Thoracic aorta (tissue), 2 donors: ENCODE measurements around the gene KIAA1217. TPM values are rescaled to one million over a fixed set of nuclear protein-coding genes. Genes with fewer than 3 reads are reported as not detected.
A peak's percentile ranks its signal among the peaks of the same experiment; 100 is the strongest.

Source experiments
- ATAC-seq: fragments of 150-250 bp; one replicate; pipeline ENCODE4 v1.8.0; 2017; ENCODE audit warnings: low read depth; ENCODE audit not compliant: insufficient number of reproducible peaks, low FRiP score
- DNase-seq: peaks from one replicate; pipeline ENCODE4 v3.0.0-alpha.2; 2020; ENCODE audit warnings: low spot score
- H3K27ac ChIP-seq, 2 donors: fragments of 200-600 bp; sonication (generic); 1 replicate in 1 of 2; 2 replicates in 1 of 2; pipeline ENCODE4 v1.5.1; 2016; ENCODE audit warnings: mild to moderate bottlenecking in 2 of 2, moderate library complexity in 2 of 2
- H3K27me3 ChIP-seq: fragments of 200-600 bp; sonication (generic); replicated peaks from 2 replicates; pipeline ENCODE4 v1.6.0; 2016; ENCODE audit warnings: mild to moderate bottlenecking; ENCODE audit not compliant: insufficient read depth
- H3K36me3 ChIP-seq: fragments of 200-600 bp; sonication (generic); one replicate; pipeline ENCODE4 v1.5.1; 2016
- H3K4me1 ChIP-seq, 2 donors: fragments of 200-600 bp; sonication (generic); 1 replicate in 1 of 2; 2 replicates in 1 of 2; pipeline versions ENCODE4 v1.5.1 to v1.6.0; 2016; ENCODE audit warnings: low read depth in 2 of 2, mild to moderate bottlenecking in 1 of 2; ENCODE audit not compliant: control insufficient read depth in 1 of 2
- H3K4me3 ChIP-seq: fragments of 200-600 bp; sonication (generic); 2 replicates; pipeline ENCODE4 v1.5.1; 2016; ENCODE audit warnings: mild to moderate bottlenecking
- H3K9me3 ChIP-seq: fragments of 200-600 bp; sonication (generic); 2 replicates; pipeline ENCODE4 v1.5.1; 2016
- total RNA-seq, 2 donors: library from RNA; depleted of rRNA; stranded (reverse); fragments of >200 nt; gene quantifications; one replicate each; pipeline versions ENCODE4 v1.1.0 to v1.2.3, GENCODE V29; 2016
- TF ChIP-seq, protein P1 (sequence below): fragments of 200-600 bp; sonication (generic); IDR thresholded peaks from one replicate; pipeline ENCODE4 v1.5.1; 2019; ENCODE audit warnings: antibody characterized with exemption

The KIAA1217 gene
- total RNA-seq, 2 donors from 2014 or later = 15.2 to 15.6 TPM

DNA sequence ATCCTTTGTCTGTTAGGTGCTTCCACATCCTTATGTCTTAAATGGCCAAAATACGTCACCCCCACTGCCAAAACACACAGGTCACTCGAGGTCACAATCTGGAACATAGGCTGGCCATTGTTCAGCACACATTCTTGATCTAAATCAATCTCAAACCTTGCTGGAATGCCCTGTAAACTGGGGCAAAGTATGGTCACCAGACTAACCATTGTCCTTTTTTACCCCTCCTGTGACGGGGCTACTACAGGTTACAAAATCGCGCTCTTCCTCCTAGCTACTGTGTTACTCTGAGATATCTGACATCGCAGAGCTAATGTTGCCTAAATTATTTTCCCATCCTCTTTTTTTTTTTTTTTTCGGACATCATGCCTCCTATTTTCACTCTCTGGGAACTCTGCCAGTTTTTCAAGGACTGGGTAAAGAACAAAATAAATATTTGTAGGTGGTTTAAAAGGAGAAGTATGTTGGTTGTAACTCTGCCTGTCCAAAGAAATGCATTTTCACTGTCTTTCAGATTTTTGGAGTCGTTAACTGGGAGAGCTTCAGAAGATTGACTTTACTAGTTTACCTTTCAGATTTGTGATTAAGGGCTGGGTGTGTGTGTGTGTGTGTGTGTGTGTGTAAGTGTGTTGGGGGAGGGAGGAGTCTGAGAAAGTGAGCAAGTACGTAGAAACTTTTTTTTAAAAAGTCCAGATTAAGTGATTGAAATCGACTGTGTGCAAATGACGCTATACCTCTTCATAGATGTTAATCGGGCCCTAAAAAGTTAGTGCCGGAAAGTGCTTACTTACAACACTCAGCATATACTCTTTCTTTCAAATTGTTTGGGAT is 942 bp upstream of the KIAA1217 start:
- ATAC-seq (peak; percentile 45), DNase-seq (no peak)
- Histone ChIP-seq H3K9me3 (no peaks in the 10 kb centered on the region), H3K4me3 (peak overlapping the region; percentile 72), H3K27ac (peak overlapping the region; percentile 60 to 71), H3K27me3 (no peaks in the 10 kb centered on the region), H3K4me1 (peaks cover 3 to 41% of the 10 kb centered on the region in 2 donors), H3K36me3 (no peaks in the 10 kb centered on the region)
- TF ChIP-seq, protein P1, sequence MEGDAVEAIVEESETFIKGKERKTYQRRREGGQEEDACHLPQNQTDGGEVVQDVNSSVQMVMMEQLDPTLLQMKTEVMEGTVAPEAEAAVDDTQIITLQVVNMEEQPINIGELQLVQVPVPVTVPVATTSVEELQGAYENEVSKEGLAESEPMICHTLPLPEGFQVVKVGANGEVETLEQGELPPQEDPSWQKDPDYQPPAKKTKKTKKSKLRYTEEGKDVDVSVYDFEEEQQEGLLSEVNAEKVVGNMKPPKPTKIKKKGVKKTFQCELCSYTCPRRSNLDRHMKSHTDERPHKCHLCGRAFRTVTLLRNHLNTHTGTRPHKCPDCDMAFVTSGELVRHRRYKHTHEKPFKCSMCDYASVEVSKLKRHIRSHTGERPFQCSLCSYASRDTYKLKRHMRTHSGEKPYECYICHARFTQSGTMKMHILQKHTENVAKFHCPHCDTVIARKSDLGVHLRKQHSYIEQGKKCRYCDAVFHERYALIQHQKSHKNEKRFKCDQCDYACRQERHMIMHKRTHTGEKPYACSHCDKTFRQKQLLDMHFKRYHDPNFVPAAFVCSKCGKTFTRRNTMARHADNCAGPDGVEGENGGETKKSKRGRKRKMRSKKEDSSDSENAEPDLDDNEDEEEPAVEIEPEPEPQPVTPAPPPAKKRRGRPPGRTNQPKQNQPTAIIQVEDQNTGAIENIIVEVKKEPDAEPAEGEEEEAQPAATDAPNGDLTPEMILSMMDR = no peak

DNA sequence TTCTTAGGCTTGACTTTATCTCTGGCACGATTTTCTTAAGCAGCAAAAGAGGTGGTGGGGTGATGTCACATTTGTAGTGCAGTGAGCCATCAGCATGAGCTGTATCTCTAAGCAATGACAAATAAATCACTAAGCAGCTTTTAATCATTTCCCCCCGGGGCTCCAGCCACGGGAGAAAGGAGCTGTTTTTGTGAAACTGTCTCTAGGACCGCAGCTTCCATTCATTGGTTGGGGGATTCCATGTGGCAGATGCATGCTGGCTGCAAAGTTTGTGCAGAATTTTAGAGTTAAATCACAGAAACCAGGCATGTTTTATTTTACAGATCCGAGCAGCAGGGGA is 464 bp downstream of the KIAA1217 start:
- Histone ChIP-seq H3K36me3 (no peaks in the 10 kb centered on the region), H3K27me3 (no peaks in the 10 kb centered on the region), H3K9me3 (no peaks in the 10 kb centered on the region), H3K4me3 (peak overlapping the region; percentile 72), H3K27ac (peak overlapping the region; percentile 60 to 71), H3K4me1 (peaks cover 3 to 41% of the 10 kb centered on the region in 2 donors)
- DNase-seq (no peak), ATAC-seq (no peak)
- TF ChIP-seq, protein P1 = no peak

DNA sequence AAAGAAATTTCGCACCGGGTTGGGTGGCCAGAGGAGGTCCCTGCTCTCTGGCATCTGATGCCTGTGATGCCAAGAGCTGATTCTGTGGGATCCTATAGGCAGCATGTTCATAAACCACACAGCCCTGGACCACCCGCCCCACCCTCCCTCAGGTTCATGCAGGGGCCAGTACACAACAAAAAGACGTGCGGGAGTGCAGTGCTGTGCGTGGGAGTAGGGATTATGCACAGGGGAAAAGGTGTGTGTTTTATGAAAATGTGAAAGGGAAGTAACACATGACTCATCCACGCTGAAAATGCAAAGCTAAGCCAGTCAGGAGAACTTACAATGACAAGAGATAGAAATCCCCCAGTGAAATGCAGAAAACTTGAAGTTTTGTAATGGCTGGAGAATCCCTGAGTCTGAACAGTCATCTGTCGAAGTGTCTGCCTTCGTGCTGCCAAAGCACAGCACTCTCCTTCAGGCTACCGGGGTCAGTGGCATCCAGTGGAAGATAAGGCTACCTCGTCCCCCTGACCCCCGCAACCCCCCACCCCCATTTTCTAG is 1.1 kb downstream of the KIAA1217 start:
- Histone ChIP-seq H3K27me3 (no peaks in the 10 kb centered on the region), H3K9me3 (no peaks in the 10 kb centered on the region), H3K4me1 (peaks cover 3 to 46% of the 10 kb centered on the region in 2 donors), H3K27ac (peak overlapping the region in 1 of 2 donors; percentile 60), H3K36me3 (no peaks in the 10 kb centered on the region), H3K4me3 (peak overlapping the region; percentile 72)
- ATAC-seq (no peak), DNase-seq (no peak)
- TF ChIP-seq, protein P1 = no peak

DNA sequence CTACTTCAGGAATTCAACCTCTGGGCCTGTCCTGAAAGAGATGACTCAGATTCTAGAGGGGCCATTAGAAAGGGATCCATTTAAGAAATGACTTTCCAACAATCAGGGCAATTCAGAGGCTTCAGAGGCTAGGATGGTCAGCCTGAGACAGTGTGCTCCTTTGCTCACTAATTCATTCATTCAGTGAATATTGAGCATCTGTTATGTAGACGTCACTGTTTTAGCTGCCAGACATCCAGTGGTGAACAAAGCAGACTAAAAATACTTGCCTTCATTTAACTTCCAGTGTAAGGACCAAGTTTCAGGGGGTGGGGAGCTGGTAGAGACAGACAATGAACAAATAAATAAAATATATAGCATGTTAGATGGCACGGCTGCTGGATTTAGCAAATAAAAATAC is 1.6 kb downstream of the KIAA1217 start:
- no peak for DNase-seq
- no peak for ATAC-seq
- no peaks in the 10 kb centered on the region for H3K9me3 ChIP-seq
- H3K27me3 ChIP-seq = no peaks in the 10 kb centered on the region
- H3K36me3 ChIP-seq = no peaks in the 10 kb centered on the region
- TF ChIP-seq, protein P1 = no peak
- H3K4me3 ChIP-seq = peak overlapping the region; percentile 72
- H3K4me1 ChIP-seq = peaks cover 3 to 51% of the 10 kb centered on the region in 2 donors
- H3K27ac ChIP-seq = no peak overlapping the region

DNA sequence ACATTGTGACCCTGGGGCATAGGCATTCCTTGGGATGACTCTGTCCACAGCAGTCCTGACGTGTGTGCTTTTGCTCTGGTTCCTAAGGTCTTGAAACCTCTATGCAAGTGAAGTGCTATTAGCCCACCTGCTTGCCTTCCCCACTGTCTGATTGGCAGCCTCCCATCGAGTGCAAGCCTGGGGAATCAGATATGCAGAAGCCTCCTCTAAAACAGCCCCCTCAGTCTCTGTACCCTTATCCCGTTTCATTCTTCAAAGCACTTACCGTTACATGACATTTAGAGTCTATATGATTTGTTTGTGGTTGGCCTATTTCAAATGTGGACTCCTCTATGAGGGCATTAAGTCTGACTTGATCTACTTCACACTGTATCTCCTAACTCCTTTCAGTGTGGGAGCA is 4.3 kb downstream of the KIAA1217 start:
- Histone ChIP-seq H3K9me3 (no peaks in the 10 kb centered on the region), H3K36me3 (no peaks in the 10 kb centered on the region)

More for the DNA sequence above, 4.3 kb downstream of the KIAA1217 start:
- peaks cover 0 to 42% of the 10 kb centered on the region in 2 donors for H3K4me1 ChIP-seq
- no peak overlapping the region for H3K27ac ChIP-seq
- DNase-seq = no peak
- no peak overlapping the region for H3K4me3 ChIP-seq
- no peaks in the 10 kb centered on the region for H3K27me3 ChIP-seq
- no peak for ATAC-seq
- TF ChIP-seq, protein P1 = no peak
